ENCODE data around the gene ZNF17.
A peak's percentile ranks its signal among the peaks of the same experiment; 100 is the strongest.

ZNF17 gene

DNA sequence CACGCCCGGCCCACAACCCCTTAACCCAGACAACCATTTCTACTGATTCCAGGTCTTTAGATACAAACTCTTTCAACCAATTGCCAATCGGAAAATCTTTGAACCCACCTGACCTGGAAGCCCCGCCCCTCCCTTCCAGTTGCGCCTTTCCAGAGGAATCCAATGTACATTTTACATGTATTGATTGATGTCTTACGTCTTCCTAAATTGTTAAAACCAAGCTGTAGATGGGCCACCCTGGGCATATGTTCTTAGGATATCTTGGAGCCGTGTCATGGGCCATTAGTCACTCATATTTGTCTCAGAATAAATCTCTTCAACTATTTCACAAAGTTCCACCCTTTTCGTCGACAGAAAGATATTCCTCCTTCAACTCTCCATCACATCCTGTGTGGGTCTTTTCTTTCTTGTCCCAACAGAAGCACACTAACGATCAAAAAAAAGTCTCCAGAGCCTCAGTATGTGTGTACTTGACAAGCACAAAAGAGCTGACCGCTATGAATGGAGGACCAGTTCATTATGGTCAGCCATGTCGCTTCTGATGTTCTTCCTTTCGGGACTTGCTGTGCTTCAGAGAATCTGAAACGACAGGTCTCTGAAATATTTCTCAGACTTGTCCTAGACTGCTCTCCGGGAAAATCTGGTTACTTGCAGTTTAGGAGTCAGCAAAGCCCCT is 23.6 kb downstream of the ZNF17 start:
- no peak for DNase-seq

GRCh38 chr19:57435062-57435978 is 24.4 kb downstream of the ZNF17 start, which contains the start of gene ZNF749:
TSS of gene ZNF749 (plus strand) at chr19:57435325. CDS start at chr19:57435579, 254 bp downstream.
- DNase-seq: peak; percentile 99

DNA sequence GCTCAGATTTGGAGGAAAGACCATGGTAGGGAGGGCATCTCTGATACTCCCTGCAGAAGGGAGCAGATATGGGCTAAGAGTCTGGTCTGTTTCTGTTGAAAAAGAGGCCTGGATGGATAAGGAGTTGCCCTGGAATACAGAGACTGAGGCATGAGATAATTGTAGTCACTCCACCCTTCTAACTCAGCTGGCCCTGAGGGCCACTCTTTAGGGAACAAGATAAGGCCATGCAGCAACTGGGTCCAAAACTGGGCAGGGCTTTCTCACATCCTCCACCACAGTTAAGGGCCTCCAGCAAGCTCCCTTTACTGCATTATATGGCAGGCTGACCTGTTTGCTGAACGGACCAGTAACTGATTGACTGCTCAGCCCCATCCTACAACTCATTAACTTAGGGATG is 25.5 kb downstream of the ZNF17 start:
- DNase-seq: no peak

DNA sequence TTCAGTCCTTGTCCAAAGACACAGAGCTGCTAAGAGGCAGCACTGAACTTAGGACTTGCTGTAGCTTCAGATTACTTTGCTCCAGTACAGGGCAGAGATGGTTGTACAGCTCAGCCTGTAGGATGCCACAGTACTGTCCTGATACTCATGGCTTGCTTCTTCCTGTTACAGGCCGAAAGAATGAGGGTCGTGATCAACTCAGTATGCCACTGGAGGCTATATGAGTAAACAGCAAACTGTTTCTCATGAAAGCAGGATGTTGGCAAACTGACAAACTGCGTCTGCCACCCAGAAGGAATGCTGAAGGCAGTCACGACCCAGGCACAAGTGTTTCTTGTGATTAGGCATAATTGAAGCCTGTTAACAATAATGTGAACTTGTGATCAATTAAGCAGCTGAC is 27.0 kb downstream of the ZNF17 start:
- DNase-seq: no peak

- DNase-seq: no peak
Measured at GRCh38 chr19:57438925-57439324, 28.0 kb downstream of the ZNF17 start.

GRCh38 chr19:57441979-57442752 is 31.2 kb downstream of the ZNF17 start:
- DNase-seq: no peak

GRCh38 chr19:57443121-57443696 is 32.2 kb downstream of the ZNF17 start:
- DNase-seq: no peak

DNA sequence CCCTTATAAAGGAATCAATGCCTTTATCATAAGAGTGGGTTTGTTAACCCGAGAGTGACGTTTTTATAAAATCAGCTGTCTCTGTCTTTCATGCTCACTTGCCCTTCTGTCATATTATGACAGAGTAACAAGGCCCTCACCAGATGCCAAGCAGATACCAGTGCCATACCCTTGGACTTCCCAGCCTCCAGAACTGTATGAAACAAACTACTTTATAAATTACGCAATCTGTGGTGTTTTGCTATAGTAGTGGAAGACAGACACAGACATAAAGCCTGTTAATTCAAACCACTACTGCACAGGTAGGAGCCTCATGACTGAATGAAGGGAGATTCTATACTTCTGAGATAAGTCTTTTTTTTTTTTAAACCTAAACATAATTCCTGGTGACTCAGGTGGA is 41.3 kb downstream of the ZNF17 start:
- DNase-seq: no peak

- DNase-seq: no peak
Measured at GRCh38 chr19:57465680-57466381, 54.9 kb downstream of the ZNF17 start.

DNA sequence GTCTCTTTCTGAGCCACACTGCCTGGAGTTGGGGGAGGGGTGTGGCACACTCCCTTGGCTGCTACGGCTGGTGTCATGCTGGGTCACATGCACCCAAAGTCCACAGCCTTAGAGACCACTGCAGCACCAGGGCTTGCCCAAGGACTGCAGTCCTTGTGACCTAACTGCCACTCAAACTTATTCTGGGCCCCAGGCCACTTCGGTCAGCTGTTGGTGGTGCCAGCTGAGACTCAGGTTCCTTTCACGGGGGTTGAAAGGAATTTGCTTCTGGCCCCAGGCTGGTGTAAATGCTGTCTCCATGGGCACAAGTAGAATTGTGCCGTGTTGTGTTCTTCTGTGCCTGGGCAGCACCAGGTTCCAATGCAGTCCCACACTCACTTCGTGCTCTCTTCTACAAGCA is 55.5 kb downstream of the ZNF17 start:
- DNase-seq: no peak

Measured in DMS79 (cell line).